Measurements from ENCODE around the gene VTI1A.

- TF ChIP-seq, protein P1, sequence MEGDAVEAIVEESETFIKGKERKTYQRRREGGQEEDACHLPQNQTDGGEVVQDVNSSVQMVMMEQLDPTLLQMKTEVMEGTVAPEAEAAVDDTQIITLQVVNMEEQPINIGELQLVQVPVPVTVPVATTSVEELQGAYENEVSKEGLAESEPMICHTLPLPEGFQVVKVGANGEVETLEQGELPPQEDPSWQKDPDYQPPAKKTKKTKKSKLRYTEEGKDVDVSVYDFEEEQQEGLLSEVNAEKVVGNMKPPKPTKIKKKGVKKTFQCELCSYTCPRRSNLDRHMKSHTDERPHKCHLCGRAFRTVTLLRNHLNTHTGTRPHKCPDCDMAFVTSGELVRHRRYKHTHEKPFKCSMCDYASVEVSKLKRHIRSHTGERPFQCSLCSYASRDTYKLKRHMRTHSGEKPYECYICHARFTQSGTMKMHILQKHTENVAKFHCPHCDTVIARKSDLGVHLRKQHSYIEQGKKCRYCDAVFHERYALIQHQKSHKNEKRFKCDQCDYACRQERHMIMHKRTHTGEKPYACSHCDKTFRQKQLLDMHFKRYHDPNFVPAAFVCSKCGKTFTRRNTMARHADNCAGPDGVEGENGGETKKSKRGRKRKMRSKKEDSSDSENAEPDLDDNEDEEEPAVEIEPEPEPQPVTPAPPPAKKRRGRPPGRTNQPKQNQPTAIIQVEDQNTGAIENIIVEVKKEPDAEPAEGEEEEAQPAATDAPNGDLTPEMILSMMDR (IDR thresholded peaks at IDR 0.05) = no peak
- TF ChIP-seq EP300 (IDR thresholded peaks at IDR 0.05) (no peak), POLR2A (IDR thresholded peaks at IDR 0.05) (no peak)
Measured at GRCh38 chr10:112750427-112751167, 303.6 kb downstream of the VTI1A start.

Measured in upper lobe of left lung (tissue), 4 donors.